Measurements from ENCODE around the gene CEP128. TPM values are rescaled to one million over a fixed set of nuclear protein-coding genes. Genes with fewer than 3 reads are reported as not detected.

The CEP128 gene
- total and polyA plus RNA-seq, 2 donors from 2014 or later, result 0.43 to 9.0 TPM

- H3K36me3 ChIP-seq (ENCODE audit: control insufficient read depth in 2 of 3, insufficient read depth in 3 of 3, low read length in 3 of 3), result no peaks in the 10 kb centered on the region
- H3K27ac ChIP-seq (ENCODE audit: low read depth in 2 of 2, low read length in 2 of 2), result no peak overlapping the region
- no peak for TF ChIP-seq CTCF (IDR thresholded peaks at IDR 0.05; ENCODE audit: borderline replicate concordance, extremely low read depth, insufficient read depth)
- H3K9ac ChIP-seq (ENCODE audit: low read length in 3 of 3), result no peak overlapping the region
- no peaks in the 10 kb centered on the region for H3K27me3 ChIP-seq (ENCODE audit: control insufficient read depth, insufficient read depth, low read length)
- no peak overlapping the region for H3K4me3 ChIP-seq (ENCODE audit: low read length in 3 of 3)
- intact Hi-C loops (cut with DNase I), result no loop called here
- H3K4me1 ChIP-seq (ENCODE audit: control insufficient read depth in 2 of 3, insufficient read depth in 2 of 3, low read depth in 1 of 3, low read length in 3 of 3), result no peaks in the 10 kb centered on the region
- H3K9me3 ChIP-seq (ENCODE audit: control insufficient read depth in 2 of 3, insufficient read depth in 1 of 3, low read length in 3 of 3), result no peaks in the 10 kb centered on the region
- DNase-seq (no peak), FAIRE-seq (no peak)
These were observed 215.3 kb downstream of the CEP128 start for GRCh38 chr14:80726211-80726610.

GRCh38 chr14:80718940-80719339 lies 222.6 kb downstream of the CEP128 start:
- no peak for TF ChIP-seq CTCF (IDR thresholded peaks at IDR 0.05; ENCODE audit: borderline replicate concordance, extremely low read depth, insufficient read depth)
- Histone ChIP-seq H3K27ac (ENCODE audit: low read depth in 2 of 2, low read length in 2 of 2) (no peak overlapping the region), H3K9ac (ENCODE audit: low read length in 3 of 3) (no peak overlapping the region), H3K27me3 (ENCODE audit: control insufficient read depth, insufficient read depth, low read length) (no peaks in the 10 kb centered on the region), H3K9me3 (ENCODE audit: control insufficient read depth in 2 of 3, insufficient read depth in 1 of 3, low read length in 3 of 3) (no peaks in the 10 kb centered on the region), H3K4me3 (ENCODE audit: low read length in 3 of 3) (no peak overlapping the region), H3K36me3 (ENCODE audit: control insufficient read depth in 2 of 3, insufficient read depth in 3 of 3, low read length in 3 of 3) (no peaks in the 10 kb centered on the region), H3K4me1 (ENCODE audit: control insufficient read depth in 2 of 3, insufficient read depth in 2 of 3, low read depth in 1 of 3, low read length in 3 of 3) (no peaks in the 10 kb centered on the region)
- intact Hi-C loops (cut with DNase I), result no loop called here
- no peak for DNase-seq
- FAIRE-seq, result no peak

- H3K9ac ChIP-seq (ENCODE audit: low read length in 3 of 3), result no peak overlapping the region
- H3K4me3 ChIP-seq (ENCODE audit: low read length in 3 of 3), result no peak overlapping the region
- H3K27ac ChIP-seq (ENCODE audit: low read depth in 2 of 2, low read length in 2 of 2), result no peak overlapping the region
- DNase-seq, result no peak
- no peaks in the 10 kb centered on the region for H3K36me3 ChIP-seq (ENCODE audit: control insufficient read depth in 2 of 3, insufficient read depth in 3 of 3, low read length in 3 of 3)
- TF ChIP-seq CTCF (IDR thresholded peaks at IDR 0.05; ENCODE audit: borderline replicate concordance, extremely low read depth, insufficient read depth), result no peak
- H3K4me1 ChIP-seq (ENCODE audit: control insufficient read depth in 2 of 3, insufficient read depth in 2 of 3, low read depth in 1 of 3, low read length in 3 of 3), result no peaks in the 10 kb centered on the region
- H3K27me3 ChIP-seq (ENCODE audit: control insufficient read depth, insufficient read depth, low read length), result no peaks in the 10 kb centered on the region
- intact Hi-C loops (cut with DNase I), result no loop called here
- H3K9me3 ChIP-seq (ENCODE audit: control insufficient read depth in 2 of 3, insufficient read depth in 1 of 3, low read length in 3 of 3), result no peaks in the 10 kb centered on the region
- no peak for FAIRE-seq
These were observed 227.1 kb downstream of the CEP128 start for GRCh38 chr14:80714474-80714873.
